Activated CD8-positive, alpha-beta T cell treated with anti-CD3 and anti-CD28 coated beads, Interleukin-2, amount 10 ng/mL, durations not matched to agents 7 days and 5 days (primary cell): ENCODE measurements around the gene MAGEA4. TPM values are rescaled to one million over a fixed set of nuclear protein-coding genes. Genes with fewer than 3 reads are reported as not detected.

Experiments used
- ATAC-seq: fragments of 150-1000 bp; cut with Tn5 transposase; one replicate; pipeline ENCODE4 v1.10.0; 2021; ENCODE audit warnings: moderate library complexity
- CTCF ChIA-PET: fragments of 350-600 bp; sonication (Branson Sonifier 250); formaldehyde crosslinking; loops from one replicate; lab custom pipeline; 2021; ENCODE audit warnings: antibody characterized with exemption; lab: Charles Lee
- POLR2A ChIA-PET: fragments of 350-600 bp; sonication (Branson Sonifier 250); formaldehyde crosslinking; loops from one replicate; lab custom pipeline; 2021; ENCODE audit warnings: antibody characterized with exemption; lab: Charles Lee
- DNase-seq: peaks from one replicate; pipeline ENCODE4 v3.0.0-alpha.2; 2020
- H3K27ac Mint-ChIP-seq: one replicate; pipeline ENCODE4 v1.8.0; 2021; ENCODE audit warnings: mild to moderate bottlenecking, mixed read lengths
- H3K27me3 Mint-ChIP-seq: one replicate; pipeline ENCODE4 v1.8.0; 2021; ENCODE audit warnings: low read depth, mixed read lengths
- H3K36me3 Mint-ChIP-seq: one replicate; pipeline ENCODE4 v1.8.0; 2021; ENCODE audit warnings: low read depth, mixed read lengths
- H3K4me1 Mint-ChIP-seq: one replicate; pipeline ENCODE4 v1.8.0; 2021; ENCODE audit warnings: low read depth, mixed read lengths
- H3K4me3 Mint-ChIP-seq: one replicate; pipeline ENCODE4 v1.8.0; 2021; ENCODE audit warnings: mild to moderate bottlenecking, mixed read lengths
- H3K9me3 Mint-ChIP-seq: one replicate; pipeline ENCODE4 v1.8.0; 2022; ENCODE audit warnings: mixed read lengths; ENCODE audit not compliant: insufficient read depth
- microRNA-seq: library from miRNA; unstranded; fragments of <30 nt; microRNA quantifications from one replicate; pipeline ENCODE4 v1.2.0, GENCODE V29; 2022
- total RNA-seq, 2 experiments: library from RNA; stranded (reverse); gene quantifications; one replicate each; pipeline ENCODE4 v1.2.3, GENCODE V29; 2021

The MAGEA4 gene
- total RNA-seq, 2 experiments from 2014 or later, result not detected

- POLR2A ChIA-PET, result no interaction called here
- CTCF ChIA-PET, result no interaction called here
- Mint-ChIP-seq H3K27me3 (no peaks in the 10 kb centered on the region), H3K36me3 (no peaks in the 10 kb centered on the region), H3K4me3 (no peak overlapping the region), H3K27ac (no peak overlapping the region), H3K4me1 (no peaks in the 10 kb centered on the region), H3K9me3 (no peaks in the 10 kb centered on the region)
- DNase-seq, result no peak
- no peak for ATAC-seq
Measured at GRCh38 chrX:151938172-151938571, 25.5 kb downstream of the MAGEA4 start.

- Mint-ChIP-seq H3K36me3 (no peaks in the 10 kb centered on the region), H3K27me3 (no peaks in the 10 kb centered on the region), H3K27ac (no peak overlapping the region), H3K4me1 (no peaks in the 10 kb centered on the region), H3K4me3 (no peak overlapping the region), H3K9me3 (no peaks in the 10 kb centered on the region)
- ATAC-seq (no peak), DNase-seq (no peak)
- ChIA-PET CTCF (no interaction called here), POLR2A (no interaction called here)
Measured at GRCh38 chrX:151954730-151955129, 42.0 kb downstream of the MAGEA4 start.

DNA sequence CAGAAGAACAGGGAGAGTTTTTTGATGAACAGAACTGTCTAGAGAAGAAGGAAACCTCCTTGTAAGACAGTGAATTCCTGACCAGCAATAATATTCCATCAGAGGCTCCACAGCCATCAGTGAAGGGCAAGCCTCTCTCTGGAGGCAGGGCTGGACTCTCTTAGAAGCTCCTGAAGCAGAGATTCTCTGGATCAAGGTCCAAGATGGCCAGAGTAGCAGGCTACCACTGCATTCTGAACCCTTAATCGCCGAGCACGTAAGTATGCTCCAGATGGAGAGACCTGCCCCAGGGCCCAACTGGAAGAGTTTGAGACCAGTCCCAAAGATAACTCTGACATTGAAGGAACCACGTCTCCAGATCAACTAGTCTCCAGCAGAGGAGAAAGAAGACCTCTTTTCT lies 45.4 kb downstream of the MAGEA4 start:
- Mint-ChIP-seq H3K9me3 (no peaks in the 10 kb centered on the region), H3K4me1 (no peaks in the 10 kb centered on the region), H3K36me3 (no peaks in the 10 kb centered on the region), H3K27ac (no peak overlapping the region), H3K27me3 (no peaks in the 10 kb centered on the region), H3K4me3 (no peak overlapping the region)
- DNase-seq (no peak), ATAC-seq (no peak)
- POLR2A ChIA-PET, result no interaction called here
- CTCF ChIA-PET, result no interaction called here

GRCh38 chrX:151962034-151962433 lies 49.3 kb downstream of the MAGEA4 start:
- no peak overlapping the region for H3K27ac Mint-ChIP-seq
- POLR2A ChIA-PET, result no interaction called here

GRCh38 chrX:151966236-151966635 lies 53.5 kb downstream of the MAGEA4 start:
- Mint-ChIP-seq H3K4me3 (no peak overlapping the region), H3K9me3 (no peaks in the 10 kb centered on the region), H3K27me3 (no peaks in the 10 kb centered on the region), H3K4me1 (no peaks in the 10 kb centered on the region), H3K27ac (no peak overlapping the region), H3K36me3 (no peaks in the 10 kb centered on the region)
- ChIA-PET CTCF (no interaction called here), POLR2A (no interaction called here)
- DNase-seq, result no peak
- no peak for ATAC-seq

More at GRCh38 chrX:151962034-151962433, 49.3 kb downstream of the MAGEA4 start:
- no peaks in the 10 kb centered on the region for H3K27me3 Mint-ChIP-seq
- CTCF ChIA-PET, result no interaction called here
- no peaks in the 10 kb centered on the region for H3K4me1 Mint-ChIP-seq
- ATAC-seq (no peak), DNase-seq (no peak)
- no peak overlapping the region for H3K4me3 Mint-ChIP-seq
- H3K36me3 Mint-ChIP-seq, result no peaks in the 10 kb centered on the region
- H3K9me3 Mint-ChIP-seq, result no peaks in the 10 kb centered on the region

DNA sequence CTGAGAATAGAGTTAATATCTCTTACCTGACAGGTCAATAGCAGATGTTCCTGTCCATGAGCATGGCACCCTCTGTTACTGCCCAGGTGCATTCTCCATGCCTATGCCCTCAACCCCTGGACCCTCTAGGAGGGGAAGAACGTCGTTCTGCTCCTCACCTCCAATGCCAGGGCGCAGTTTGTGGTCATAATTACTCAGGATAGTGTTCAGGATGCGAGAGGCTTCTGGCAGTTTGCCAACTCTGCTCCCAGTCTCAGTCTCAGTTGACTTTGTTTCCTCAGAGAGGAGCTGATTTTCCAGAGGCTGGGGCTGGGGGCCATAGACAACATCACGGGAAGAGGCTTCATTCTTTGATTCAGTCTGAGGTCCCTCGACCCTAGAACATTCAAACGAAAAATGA lies 57.3 kb downstream of the MAGEA4 start:
- ChIA-PET POLR2A (no interaction called here), CTCF (no interaction called here)
- H3K27ac Mint-ChIP-seq, result no peak overlapping the region
- no peak for ATAC-seq
- no peaks in the 10 kb centered on the region for H3K36me3 Mint-ChIP-seq
- no peak overlapping the region for H3K4me3 Mint-ChIP-seq
- H3K4me1 Mint-ChIP-seq, result no peaks in the 10 kb centered on the region
- H3K27me3 Mint-ChIP-seq, result peaks cover 10% of the 10 kb centered on the region
- H3K9me3 Mint-ChIP-seq, result no peaks in the 10 kb centered on the region
- no peak for DNase-seq

DNA sequence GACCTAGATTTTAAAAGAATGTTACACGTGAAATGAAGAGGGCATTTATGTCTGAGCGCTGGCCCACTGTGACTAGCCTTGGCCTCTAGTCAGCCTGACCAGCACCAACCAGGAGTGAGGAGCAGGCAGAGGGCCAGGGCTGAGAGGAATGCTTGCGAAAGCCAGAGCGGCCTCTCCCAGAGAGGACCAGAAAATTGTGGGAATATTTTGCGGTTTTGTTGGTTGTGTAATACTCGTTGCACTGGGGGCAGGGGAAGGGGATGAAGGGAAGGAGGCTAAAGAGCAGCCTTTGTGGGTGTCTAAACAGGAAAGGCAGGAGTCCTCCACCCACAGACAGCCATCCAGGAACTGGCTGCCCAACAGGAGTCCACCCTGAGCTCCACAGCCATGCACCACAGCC lies 58.0 kb downstream of the MAGEA4 start:
- DNase-seq (no peak), ATAC-seq (no peak)
- no peak overlapping the region for H3K4me3 Mint-ChIP-seq
- H3K27me3 Mint-ChIP-seq, result peaks cover 11% of the 10 kb centered on the region
- H3K36me3 Mint-ChIP-seq, result no peaks in the 10 kb centered on the region
- H3K4me1 Mint-ChIP-seq, result no peaks in the 10 kb centered on the region
- no peak overlapping the region for H3K27ac Mint-ChIP-seq
- ChIA-PET CTCF (no interaction called here), POLR2A (no interaction called here)
- no peaks in the 10 kb centered on the region for H3K9me3 Mint-ChIP-seq

GRCh38 chrX:151973060-151973661 lies 60.5 kb downstream of the MAGEA4 start:
- no peak overlapping the region for H3K27ac Mint-ChIP-seq

GRCh38 chrX:151973851-151974335 lies 61.2 kb downstream of the MAGEA4 start:
- peaks cover 11% of the 10 kb centered on the region for H3K27me3 Mint-ChIP-seq
- no peak overlapping the region for H3K27ac Mint-ChIP-seq
- POLR2A ChIA-PET, result no interaction called here
- H3K4me1 Mint-ChIP-seq, result no peaks in the 10 kb centered on the region
- no peak overlapping the region for H3K4me3 Mint-ChIP-seq
- H3K36me3 Mint-ChIP-seq, result no peaks in the 10 kb centered on the region
- CTCF ChIA-PET, result no interaction called here
- DNase-seq, result no peak
- ATAC-seq, result no peak
- H3K9me3 Mint-ChIP-seq, result no peaks in the 10 kb centered on the region

More at GRCh38 chrX:151973060-151973661, 60.5 kb downstream of the MAGEA4 start:
- ChIA-PET POLR2A (no interaction called here), CTCF (no interaction called here)
- Mint-ChIP-seq H3K36me3 (no peaks in the 10 kb centered on the region), H3K27me3 (peaks cover 11% of the 10 kb centered on the region), H3K4me3 (no peak overlapping the region), H3K9me3 (no peaks in the 10 kb centered on the region), H3K4me1 (no peaks in the 10 kb centered on the region)
- ATAC-seq (no peak), DNase-seq (no peak)

Small RNA genes within 50 kb of the gene (microRNA-seq; reads per million reads assigned to microRNA genes)
- gene MIR224, result not detected
- not detected for gene MIR452

Other genes with a start within 250 kb of the MAGEA4 start
- gene PRRG3, start 217.4 kb upstream of the MAGEA4 start, total RNA-seq, result not detected
- gene FATE1, start 196.9 kb upstream of the MAGEA4 start, total RNA-seq, result not detected
- gene CNGA2, start 178.1 kb upstream of the MAGEA4 start, total RNA-seq, result not detected
- not detected for gene GABRE, start 61.8 kb downstream of the MAGEA4 start, total RNA-seq
- gene MAGEA10, start 225.7 kb downstream of the MAGEA4 start, total RNA-seq, result not detected